ENCODE measurements around the gene TGM1. TPM values are rescaled to one million over a fixed set of nuclear protein-coding genes. Genes with fewer than 3 reads are reported as not detected.

The TGM1 gene
- total RNA-seq, 1 experiment from 2014 or later: 0.69 TPM

DNA sequence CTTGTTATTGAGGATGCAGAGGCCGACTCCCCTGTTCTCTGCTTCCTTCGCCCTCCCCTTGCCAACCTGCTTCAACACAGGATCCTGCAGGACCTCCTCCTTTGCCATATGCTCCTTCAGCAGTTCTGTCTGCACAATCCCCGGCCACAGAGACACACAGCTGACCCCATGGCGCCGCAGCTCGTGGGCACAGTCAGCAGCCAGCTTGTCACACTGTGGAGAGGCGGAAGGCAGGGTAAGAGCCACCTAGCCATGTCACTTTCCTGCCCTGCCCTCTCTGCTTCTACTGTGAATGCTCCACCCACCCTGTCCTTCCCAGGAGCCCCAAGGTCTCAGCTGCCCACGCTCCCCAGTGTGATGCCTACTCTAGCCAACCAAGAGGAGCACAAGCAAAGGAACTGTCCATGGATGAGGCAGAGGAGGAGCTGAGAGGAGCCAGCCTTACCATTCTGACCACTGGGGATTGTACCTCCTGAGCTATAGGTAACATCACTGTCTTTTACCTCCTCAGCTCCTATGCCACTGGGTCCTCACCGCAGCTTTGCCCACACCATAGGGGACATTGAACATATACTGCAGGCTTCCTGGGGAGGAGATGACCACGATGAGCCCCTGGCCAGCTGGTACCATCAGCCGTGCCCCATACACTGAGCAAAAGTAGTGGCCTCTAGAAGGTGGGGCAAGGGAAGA lies 29.3 kb upstream of the TGM1 start:
- no peak for DNase-seq (ENCODE audit: low read depth)

DNA sequence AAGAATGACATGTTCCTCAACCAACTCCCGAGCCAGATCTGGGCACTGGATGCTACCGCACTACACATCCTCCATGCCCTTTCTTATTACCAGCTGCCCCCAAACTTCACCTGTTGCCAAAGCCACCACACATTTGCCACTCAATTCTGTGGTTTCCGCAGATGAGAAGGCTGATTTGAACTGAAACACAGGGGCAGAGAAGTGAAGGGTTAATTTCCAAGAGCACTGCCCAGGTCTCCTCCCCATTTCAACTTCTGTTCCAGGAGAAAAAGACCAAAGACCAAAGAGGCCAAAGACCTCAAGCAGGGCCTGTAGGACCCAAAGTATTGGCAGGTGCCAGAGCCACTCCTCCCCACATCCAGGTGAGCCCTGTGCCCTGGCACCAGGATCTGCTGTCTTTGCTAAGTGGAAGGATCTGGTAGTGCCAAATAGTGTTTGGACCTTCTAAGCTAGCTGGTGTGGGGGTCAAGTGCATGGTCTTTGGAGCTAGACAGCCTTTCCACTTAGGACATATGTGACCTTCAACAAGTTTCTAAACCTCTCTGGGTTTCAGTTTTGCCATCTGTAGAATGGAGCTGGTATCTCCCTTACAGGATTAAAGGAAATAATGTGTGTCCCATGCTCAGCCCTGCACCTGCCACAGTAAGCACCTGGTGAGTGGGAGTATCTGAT lies 28.6 kb upstream of the TGM1 start:
- DNase-seq (ENCODE audit: low read depth): no peak

DNA sequence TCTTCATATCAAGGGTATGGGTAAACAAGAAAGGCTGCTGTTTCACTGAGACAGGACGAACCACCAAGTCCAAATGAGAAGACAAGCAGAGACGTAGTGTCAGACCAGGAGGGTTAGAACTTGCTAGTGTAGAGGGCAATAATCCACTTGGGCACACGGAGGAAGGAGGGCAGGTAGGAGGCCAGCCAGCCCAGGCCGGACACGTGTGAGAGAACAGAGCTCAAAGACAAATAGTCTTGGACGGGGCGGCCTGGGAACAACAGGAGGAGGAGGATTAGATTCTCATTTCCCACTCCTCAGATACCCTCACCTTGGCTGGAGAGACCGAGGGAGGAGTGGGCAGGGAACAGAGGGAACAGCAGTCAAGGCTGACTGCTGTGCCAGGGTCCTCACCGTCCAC lies 27.8 kb upstream of the TGM1 start:
- no peak for DNase-seq (ENCODE audit: low read depth)

DNA sequence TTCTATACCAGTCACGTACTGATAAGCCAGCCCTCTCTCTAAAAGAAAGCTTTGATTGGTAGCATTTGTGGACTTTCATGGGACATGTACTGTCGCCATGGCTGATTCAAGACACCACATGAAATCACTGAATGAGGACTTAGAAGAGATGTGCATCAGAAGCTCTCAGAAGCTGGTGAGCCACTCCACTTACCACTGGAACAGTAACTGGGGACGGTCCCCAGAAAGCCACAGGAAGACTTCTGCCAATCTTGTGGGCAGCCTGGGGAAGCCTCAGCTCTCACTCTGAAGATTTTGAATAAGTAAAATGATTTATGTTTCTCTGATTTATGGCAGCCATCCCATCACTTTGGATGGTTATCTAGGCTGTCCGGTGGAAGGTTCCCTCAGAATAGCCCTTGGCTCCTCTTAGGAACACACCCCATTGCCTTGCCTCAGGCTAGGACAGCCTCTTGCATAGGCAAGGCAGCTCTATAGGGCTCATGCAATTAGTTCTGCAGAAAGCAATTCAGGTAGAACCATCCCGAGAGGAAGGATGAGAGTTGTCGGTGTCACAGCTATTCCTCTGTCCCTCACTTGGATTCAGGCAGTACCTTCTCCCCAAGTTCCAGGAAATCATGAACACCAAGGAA lies 26.8 kb upstream of the TGM1 start:
- DNase-seq (ENCODE audit: low read depth): no peak

DNA sequence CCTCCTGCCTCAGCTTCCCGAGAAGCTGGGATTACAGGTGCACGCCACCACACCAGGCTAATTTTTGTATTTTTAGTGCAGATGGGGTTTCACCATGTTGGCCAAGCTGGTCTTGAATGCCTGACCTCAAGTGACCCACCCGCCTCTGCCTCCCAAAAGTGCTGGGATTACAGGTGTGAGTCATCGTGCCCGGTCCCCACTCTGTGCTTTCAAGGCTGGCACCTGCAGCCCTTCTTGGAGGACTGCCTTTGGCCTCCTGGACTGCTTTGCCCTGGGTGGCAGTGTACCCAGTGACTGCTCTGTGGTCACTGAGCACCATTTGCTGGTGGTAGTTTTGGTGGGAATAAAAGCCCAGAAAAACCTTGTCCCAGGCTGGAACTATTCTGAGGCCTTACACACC lies 24.0 kb upstream of the TGM1 start:
- no peak for DNase-seq (ENCODE audit: low read depth)

DNA sequence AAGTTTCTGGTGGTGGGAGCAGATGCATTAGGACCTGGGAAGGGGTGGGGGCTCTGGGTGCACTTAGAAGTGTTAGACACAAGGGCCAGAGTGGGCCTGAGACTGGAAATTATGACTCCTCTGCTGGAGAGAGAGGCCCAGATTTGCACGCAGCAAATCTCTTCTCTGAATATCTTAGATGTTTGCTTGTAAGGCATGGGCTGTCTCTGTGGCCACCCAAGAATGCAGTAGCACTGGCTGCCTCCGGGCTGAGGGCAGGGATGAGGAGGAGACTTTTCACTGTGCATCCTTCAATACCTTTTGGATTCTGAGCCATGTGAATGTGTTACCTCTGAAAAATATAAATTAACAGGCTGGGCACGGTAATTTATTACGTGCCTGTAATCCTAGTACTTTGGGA lies 22.4 kb upstream of the TGM1 start:
- no peak for DNase-seq (ENCODE audit: low read depth)

DNA sequence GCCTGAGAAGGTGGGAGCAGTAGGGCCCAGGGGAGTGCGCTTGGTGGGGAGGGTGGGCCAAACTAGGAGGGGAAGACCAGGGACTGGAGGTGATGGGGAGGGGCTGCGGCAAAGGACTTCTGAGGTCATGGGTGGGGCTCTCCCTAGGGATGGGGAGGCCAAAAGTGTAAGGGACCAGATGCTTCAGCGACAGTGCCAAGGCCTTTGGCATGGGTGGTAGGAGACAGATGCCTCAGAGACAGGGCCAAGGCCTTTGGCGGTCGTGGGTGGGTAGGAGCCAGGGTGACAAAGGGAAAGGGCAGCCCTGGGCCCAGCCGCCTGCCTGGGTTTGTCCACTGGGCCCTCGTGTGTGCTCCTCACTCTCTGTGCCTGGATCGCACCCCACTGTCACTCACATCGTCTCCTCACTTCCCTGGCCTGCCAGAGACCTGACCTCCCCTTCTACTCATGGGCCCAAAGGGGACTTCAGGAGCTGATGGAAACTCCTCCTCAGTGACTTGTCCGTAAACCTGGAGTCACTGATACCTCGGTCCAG lies 21.6 kb upstream of the TGM1 start:
- no peak for DNase-seq (ENCODE audit: low read depth)

DNA sequence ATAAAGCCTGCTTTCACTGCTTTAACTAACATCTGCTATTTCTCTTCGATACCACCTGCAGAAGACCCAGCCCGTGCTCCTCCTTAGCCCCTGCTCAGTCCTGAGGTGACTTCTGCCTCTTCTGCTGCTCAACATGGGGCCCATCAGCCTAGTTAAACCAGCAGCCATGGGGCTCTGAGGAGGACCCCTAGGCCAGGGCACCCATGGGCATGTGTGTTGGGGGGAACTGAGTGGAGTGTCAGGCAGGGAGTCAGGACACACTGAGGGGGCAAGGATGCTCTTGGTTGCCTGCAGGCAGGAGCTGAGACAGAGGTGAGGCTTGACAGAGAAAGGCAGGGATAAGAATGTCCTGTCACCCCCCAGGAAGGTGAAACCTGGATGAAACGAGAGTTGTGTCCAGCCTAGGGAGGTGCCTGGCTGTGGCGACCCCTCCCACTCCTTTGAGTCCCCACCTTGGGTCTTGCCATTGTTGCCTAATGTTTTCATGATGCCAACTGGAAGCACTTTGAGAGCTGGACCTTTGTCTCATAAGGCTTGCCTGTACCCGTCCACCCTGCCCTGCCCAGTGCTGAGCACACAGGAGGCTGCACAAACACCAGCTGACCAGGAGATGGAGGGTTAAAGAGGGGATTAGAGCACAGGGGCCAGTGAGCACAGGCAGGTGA lies 21.0 kb upstream of the TGM1 start:
- DNase-seq (ENCODE audit: low read depth): no peak

DNA sequence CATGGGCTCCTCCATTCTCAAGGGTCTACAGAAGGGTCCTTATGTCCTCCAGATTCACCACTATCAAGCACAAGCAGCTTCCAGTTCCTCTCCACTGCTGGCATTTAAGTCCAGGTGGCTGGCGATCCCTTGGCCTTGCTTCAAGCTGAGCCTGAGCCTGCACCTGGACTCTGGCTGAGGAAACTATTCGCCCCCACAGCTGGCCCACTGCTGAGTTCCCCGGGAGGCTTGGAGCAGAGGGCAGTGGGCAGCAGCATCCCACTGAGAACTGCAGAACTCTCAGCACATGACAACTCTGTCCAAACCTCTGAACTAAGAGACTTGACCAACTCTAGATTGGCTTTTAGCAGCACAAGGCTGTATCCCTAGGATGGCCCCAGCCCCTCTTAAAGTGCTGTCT lies 19.8 kb upstream of the TGM1 start:
- no peak for DNase-seq (ENCODE audit: low read depth)

DNA sequence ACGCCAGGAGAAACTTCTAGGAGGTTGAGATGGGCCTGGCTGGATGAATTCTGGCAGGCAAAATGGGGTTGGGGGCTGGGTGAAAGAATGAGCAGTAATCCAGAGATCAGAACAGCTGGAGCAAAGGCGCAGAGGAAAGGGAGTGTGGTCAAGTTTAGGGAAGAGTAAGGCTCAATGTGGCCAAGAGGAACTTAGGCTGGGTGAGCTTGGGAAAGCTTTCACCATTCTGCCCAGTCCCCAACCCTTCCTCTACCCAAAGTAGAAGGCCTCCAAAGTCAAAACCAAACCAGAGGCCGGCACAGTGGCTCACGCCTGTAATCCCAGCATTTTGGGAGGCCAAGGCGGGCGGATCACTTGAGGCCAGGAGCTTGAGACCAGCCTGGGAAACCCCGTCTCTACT lies 18.7 kb upstream of the TGM1 start:
- no peak for DNase-seq (ENCODE audit: low read depth)

DNA sequence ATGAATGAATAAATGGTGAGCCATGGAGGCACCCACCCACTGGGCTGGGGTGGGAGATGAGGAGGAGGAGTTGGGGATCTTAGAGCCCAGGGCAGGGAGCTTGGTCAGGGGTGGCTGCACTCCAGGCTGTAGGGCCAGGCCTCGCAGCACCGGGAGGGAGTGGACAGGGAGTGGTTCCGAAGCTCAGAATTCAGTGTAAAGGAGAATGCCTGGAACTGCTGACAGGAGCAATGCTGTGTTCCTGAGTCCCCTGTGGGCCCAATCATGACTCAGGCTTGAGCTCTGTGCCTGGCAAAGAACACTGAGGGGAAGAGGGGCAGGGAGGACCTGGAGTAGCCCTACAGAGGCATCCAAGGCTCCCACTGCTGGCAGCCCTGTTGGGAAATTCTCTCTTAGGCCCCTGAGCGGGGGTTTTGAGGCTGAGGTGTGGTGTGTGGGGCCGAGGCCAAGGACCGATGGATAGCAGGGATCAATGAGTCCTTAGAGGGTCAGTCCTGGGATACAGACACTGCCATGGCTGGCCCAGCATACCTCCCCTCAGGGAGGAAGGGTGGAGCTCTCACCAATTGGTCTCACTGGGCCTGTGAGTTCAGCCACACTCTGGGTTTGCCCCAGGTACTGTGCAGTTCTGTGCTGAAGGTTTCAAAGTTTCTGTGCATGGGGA lies 18.0 kb upstream of the TGM1 start:
- no peak for DNase-seq (ENCODE audit: low read depth)

DNA sequence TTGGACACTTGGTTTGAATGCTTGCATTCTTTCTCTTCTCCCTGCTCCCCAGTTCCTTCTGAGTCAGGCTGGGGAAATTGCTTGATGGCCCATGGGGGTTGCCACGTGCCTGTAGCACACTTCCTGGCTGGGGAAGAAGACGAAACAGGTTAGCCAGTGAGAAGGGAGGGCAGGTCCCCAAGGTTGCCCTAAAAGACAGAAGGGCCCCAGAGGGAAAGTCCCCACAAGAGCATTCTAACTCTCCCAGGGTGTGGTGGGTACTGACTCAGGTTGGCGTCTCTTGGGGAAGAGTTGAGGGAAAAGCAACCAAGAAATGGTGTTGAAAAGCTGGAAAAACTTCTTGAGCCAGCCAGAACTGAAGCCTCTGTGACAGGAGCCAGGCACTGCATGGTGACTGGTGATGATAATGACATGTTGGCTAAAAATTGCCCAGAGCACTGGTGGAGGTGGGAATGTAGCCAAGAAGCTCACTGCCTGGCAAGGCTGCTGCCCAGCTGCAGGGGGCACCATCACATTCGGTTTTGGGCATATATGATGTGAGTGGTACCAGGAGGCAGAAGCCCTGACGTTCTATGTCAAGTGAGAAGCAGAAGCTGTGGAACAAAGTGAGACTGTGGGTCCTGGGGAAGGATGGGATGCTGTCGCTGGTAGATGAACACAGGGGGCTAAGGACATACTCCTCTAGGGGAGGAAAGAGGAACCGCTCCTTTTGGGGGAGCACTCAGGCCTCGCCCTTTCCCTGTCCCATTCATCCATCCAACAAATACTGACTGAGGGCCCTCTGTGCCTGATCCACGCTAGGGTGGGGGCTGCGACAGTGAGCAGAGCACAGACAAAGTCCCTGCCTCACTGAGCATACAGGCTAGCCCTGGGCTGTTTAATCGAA lies 16.6 kb upstream of the TGM1 start:
- DNase-seq (ENCODE audit: low read depth): peak; percentile 46

DNA sequence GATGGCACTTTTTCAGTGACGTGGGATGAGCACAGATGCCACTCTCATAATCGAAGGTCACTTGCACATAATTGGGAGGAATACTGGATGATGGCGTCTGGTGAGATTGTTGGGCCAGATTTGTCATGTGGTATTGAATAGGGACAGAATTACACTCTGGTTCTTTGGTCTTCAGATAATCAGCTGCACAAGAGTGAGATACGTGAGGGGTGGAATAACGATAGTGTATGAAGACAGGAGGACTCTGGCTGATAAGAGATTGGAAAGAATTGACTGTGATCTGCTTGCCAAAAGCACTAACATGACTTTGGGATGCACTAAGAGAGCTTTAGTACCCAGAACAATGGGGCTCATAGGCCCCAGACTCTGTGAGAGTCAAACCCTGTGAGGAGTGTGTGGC lies 15.4 kb upstream of the TGM1 start:
- no peak for DNase-seq (ENCODE audit: low read depth)

DNA sequence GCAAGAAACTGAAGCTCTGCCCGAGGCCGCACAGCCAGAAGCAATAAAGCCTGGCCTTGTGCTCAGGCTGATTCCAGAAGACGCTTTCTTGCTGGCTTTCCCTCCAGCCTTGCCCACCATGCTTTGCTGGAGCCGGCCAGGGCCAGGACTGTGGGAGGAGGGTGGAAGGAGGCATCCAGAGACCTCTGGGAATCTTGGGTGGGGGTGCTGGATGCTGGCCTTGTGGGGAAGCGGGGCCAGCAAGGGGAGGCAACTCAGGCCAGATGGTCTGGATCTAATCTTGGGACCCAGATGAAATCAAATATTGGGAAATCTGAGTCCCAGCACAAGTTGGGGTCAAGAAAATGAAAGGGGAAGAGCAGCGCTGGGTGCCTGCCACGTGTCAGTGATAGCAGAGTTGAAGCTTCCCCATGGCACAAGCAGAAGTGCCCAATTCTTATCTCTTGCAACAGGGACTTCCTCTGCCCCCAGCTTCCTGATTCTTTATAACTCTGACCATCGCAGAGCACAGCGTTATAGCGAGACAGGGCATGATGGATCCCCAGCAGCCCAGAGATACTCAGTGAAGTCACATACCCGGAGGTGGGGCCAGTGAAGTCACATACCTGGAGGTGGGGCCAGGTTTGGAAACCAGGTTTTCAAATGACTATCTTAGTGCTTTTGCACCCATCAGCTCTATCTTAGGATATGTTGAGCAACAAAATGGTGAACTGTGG lies 14.8 kb upstream of the TGM1 start:
- no peak for DNase-seq (ENCODE audit: low read depth)

DNA sequence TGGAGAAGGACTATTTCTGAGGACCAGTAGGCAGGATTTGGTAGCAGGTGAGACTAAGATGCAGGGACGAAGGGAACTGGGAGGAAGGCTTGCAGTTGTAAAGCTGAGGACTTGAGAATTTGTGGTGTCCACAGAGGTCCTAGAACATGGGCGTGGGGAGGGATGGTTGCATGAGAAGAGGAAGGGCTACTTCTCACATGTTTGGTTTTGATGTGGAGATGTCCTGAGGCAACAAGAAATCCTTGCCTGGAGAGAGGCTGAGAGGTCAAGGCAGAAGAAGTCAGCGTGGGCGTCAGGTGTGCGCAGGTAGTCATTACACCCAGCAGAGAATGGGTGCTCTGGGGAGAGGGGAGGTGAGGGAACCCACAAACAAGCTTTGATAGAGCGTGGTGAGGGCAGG lies 14.1 kb upstream of the TGM1 start:
- no peak for DNase-seq (ENCODE audit: low read depth)

DNA sequence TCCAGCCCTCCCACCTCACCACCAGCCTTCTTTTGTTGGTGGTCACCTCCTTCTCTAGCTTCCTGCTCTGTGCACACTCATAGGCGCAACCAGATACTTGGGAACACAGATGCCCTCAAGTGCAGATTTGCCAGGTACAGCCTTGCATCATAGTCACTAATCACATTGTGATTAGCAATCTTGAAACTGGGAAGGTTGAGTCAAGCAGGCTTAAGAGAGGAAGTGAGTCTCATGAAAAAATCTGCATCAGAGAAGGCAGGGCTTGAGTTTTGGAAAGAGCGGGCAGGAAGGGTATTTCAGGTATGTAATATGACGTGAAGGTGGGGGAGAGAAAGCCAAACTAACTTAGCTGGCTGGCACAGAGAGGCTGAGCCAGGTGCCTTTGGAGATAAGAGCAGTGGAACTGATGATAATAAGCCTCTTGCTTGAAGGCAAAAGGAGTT lies 11.1 kb upstream of the TGM1 start:
- no peak for DNase-seq (ENCODE audit: low read depth)

DNA sequence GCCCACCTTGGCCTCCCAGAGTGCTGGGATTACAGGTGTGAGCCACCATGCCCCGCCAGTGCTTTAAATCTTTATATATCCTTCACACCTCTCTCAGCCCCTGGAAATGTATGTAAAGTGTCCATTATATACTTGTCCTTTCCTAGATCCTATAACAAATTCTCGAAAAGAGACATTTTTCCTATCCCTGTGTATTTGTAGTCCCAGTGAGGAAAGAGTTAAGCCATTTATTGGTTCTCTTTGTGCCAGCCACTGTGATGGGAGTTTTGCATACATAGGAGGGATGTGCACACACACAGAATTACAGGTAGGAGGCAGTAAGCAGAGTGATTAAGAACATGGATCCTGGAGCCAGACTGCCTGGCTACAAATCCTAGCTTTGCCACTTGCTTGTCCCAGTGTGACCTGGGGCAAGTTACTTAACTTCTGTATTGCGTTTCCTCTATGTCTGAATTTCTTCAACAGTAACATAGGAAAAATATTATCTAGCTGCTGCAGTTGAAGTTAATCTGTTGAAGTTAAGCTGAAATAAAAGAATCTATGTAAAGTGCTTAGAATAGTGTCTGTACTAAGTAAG lies 10.5 kb upstream of the TGM1 start:
- DNase-seq (ENCODE audit: low read depth): no peak

DNA sequence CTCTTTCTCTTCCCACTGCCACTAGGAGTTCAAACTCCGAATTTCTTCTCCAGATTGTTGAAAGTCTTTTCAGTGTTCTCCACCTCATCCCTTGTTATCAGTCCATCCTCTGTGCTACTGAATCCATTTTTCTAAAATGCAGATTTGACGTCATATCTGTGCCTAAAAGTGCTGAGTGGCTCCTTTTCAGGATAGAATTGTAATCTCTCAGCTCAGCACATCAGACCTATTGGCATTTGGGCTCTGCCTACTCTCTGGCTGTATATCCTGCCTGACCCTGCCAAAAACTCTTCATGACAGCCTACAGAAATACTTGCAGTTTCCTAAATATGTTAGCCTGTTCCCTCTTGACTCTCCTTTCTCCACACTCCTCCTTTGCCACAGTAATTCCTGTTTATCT lies 9.5 kb upstream of the TGM1 start:
- DNase-seq (ENCODE audit: low read depth): no peak

DNA sequence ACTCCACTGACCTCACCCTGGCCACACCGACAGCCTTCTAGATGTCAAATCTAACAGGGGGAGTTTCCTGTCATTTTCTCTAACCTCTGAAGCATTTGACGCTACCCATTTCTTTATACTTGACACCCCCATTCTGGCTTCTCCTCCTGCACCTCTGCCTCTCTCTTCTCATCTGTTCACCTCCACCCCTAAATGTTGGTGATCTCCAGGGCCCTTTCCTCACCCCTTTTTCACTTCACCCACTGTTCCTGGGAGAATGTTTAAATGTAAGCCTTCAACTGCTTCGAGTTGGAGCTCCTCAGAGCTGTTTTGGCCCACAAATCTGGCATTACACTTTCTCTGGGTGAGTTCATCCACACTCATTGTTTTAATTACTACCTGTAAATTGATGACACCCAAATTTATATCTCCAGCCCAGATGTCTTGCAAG lies 8.9 kb upstream of the TGM1 start:
- DNase-seq (ENCODE audit: low read depth): no peak

Data from Daoy (cell line).